PC-9 (cell line): ENCODE data around the gene OAS1. TPM values are rescaled to one million over a fixed set of nuclear protein-coding genes. Genes with fewer than 3 reads are reported as not detected.

ENCODE experiments used
- BruUV-seq: library from RNA; stranded (reverse); fragments of 400-500 nt; replicated peaks from 2 replicates; lab custom pipeline; 2021; lab: Mats Ljungman, UMichigan
- CTCF ChIA-PET: fragments of 300-600 bp; sonication (Branson Sonifier 250); formaldehyde crosslinking; loops from one replicate; lab custom pipeline; 2022; ENCODE audit warnings: antibody characterized with exemption; lab: Charles Lee
- POLR2A ChIA-PET: fragments of 300-600 bp; sonication (Branson Sonifier 250); formaldehyde crosslinking; loops from one replicate; lab custom pipeline; 2022; ENCODE audit warnings: antibody characterized with exemption; ENCODE audit not compliant: unreplicated experiment; lab: Charles Lee
- DNase-seq, 2 experiments: peaks; one replicate each; pipeline versions ENCODE4 v3.0.0 to v3.0.0-alpha.2; 2015 to 2022; ENCODE audit warnings: mixed read lengths in 1 of 2
- H2AFZ ChIP-seq: fragments of 200-600 bp; sonication (generic); 2 replicates; pipeline ENCODE4 v1.8.1; 2017; ENCODE audit warnings: antibody characterized with exemption
- H3F3A ChIP-seq: fragments of 200-600 bp; sonication (generic); 2 replicates; pipeline ENCODE4 v1.8.1; 2017; ENCODE audit warnings: antibody characterized with exemption, mild to moderate bottlenecking, low read depth; ENCODE audit not compliant: insufficient read depth
- H3K27ac ChIP-seq: fragments of 200-600 bp; sonication (generic); 2 replicates; pipeline ENCODE4 v1.6.1; 2016; ENCODE audit warnings: mixed run types
- H3K27me3 ChIP-seq: fragments of 200-600 bp; sonication (generic); 2 replicates; pipeline ENCODE4 v1.6.1; 2016; ENCODE audit warnings: low read depth, mixed run types; ENCODE audit not compliant: insufficient read depth
- H3K36me3 ChIP-seq: fragments of 200-600 bp; sonication (generic); 2 replicates; pipeline ENCODE4 v1.6.1; 2016; ENCODE audit warnings: low read depth, mixed run types
- H3K4me1 ChIP-seq: fragments of 200-600 bp; sonication (generic); replicated peaks from 2 replicates; pipeline ENCODE4 v1.6.1; 2016; ENCODE audit warnings: mixed run types; ENCODE audit not compliant: insufficient read depth
- H3K4me2 ChIP-seq: fragments of 200-600 bp; sonication (generic); 2 replicates; pipeline ENCODE4 v1.6.1; 2017; ENCODE audit warnings: mixed run types
- H3K4me3 ChIP-seq: fragments of 200-600 bp; sonication (generic); 2 replicates; pipeline ENCODE4 v1.6.1; 2016; ENCODE audit warnings: mixed run types
- H3K79me2 ChIP-seq: fragments of 200-600 bp; sonication (generic); 2 replicates; pipeline ENCODE4 v1.6.1; 2017; ENCODE audit warnings: low read depth, mixed run types
- H3K9me2 ChIP-seq: fragments of 200-600 bp; sonication (generic); 2 replicates; pipeline ENCODE4 v1.8.1; 2017; ENCODE audit warnings: mild to moderate bottlenecking; ENCODE audit not compliant: insufficient read depth
- H3K9me3 ChIP-seq: fragments of 200-600 bp; sonication (generic); 2 replicates; pipeline ENCODE4 v1.8.1; 2016; ENCODE audit warnings: low read depth; ENCODE audit not compliant: insufficient read depth
- H4K20me1 ChIP-seq: fragments of 200-600 bp; sonication (generic); 2 replicates; pipeline ENCODE4 v1.8.1; 2017; ENCODE audit not compliant: insufficient read depth
- EZH2 ChIP-seq: fragments of 200-600 bp; sonication (generic); IDR thresholded peaks from 2 replicates; pipeline ENCODE4 v1.8.0; 2017; ENCODE audit warnings: antibody characterized with exemption, low read depth
- intact Hi-C: fragments of 100-400 bp; cut with micrococcal nuclease; formaldehyde crosslinking; loops from one replicate; pipeline ENCODE4 v1.10.0; 2022; ENCODE audit not compliant: unreplicated experiment
- total RNA-seq: library from RNA; stranded (reverse); gene quantifications from 2 replicates; pipeline ENCODE4 v1.2.3, GENCODE V29; 2021
- TF ChIP-seq, protein P1 (sequence below): fragments of 200-600 bp; sonication (generic); conservative IDR thresholded peaks from 2 replicates; pipeline ENCODE4 v1.6.1; 2017; ENCODE audit warnings: mixed run types, antibody characterized with exemption, mild to moderate bottlenecking, moderate library complexity

The OAS1 gene
- total RNA-seq, 1 experiment from 2014 or later, result 18.8 TPM

DNA sequence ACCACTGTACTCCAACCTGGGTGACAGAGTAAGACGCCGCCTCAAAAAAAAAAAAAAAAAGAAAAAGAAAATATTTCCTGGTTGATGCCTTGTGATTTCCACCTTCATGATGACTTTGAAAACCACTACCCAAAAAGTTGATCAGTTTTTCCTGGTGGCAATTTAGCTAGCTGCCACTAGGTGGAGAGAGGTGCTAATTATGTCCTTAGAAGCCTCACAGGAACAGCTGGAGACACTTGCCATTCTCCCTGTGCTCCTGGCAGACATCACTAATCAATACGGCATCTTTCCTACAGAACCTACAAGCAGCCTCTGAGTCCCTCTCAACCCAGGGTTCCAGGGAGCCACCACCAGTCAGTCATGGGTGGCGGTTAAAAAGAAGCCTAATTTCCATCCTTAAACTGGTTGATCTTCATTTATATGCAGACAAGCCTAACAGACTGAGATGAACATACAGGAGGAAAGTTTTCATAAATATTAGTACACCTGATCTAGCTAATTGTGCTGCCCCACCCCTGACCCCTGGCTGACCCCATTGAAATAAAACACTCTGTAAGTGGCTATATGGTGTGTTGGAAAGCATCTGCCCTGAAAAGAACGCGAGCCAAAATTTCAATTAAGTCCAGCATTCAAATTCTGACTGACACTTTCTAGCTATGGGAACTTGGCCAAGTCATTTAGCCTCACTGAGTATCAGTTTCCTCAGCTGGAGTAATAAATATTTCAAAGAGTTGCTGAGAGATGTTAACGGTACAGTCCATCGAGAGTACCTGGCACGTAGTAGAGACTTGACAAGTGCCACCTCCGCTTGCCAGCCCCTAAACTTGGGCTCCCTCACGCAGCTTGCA lies 6.2 kb upstream of the OAS1 start:
- no TSS peak for BruUV-seq
- no peak for TF ChIP-seq EZH2
- TF ChIP-seq, protein P1, sequence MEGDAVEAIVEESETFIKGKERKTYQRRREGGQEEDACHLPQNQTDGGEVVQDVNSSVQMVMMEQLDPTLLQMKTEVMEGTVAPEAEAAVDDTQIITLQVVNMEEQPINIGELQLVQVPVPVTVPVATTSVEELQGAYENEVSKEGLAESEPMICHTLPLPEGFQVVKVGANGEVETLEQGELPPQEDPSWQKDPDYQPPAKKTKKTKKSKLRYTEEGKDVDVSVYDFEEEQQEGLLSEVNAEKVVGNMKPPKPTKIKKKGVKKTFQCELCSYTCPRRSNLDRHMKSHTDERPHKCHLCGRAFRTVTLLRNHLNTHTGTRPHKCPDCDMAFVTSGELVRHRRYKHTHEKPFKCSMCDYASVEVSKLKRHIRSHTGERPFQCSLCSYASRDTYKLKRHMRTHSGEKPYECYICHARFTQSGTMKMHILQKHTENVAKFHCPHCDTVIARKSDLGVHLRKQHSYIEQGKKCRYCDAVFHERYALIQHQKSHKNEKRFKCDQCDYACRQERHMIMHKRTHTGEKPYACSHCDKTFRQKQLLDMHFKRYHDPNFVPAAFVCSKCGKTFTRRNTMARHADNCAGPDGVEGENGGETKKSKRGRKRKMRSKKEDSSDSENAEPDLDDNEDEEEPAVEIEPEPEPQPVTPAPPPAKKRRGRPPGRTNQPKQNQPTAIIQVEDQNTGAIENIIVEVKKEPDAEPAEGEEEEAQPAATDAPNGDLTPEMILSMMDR, result peak; percentile 84
- CTCF ChIA-PET, result interaction anchor here (0.6 to 1.1 kb wide), 10 partner anchors 16 to 960 kb away, joined by 3 to 8 read pairs (median 4); no protein-coding TSS in a partner anchor

DNA sequence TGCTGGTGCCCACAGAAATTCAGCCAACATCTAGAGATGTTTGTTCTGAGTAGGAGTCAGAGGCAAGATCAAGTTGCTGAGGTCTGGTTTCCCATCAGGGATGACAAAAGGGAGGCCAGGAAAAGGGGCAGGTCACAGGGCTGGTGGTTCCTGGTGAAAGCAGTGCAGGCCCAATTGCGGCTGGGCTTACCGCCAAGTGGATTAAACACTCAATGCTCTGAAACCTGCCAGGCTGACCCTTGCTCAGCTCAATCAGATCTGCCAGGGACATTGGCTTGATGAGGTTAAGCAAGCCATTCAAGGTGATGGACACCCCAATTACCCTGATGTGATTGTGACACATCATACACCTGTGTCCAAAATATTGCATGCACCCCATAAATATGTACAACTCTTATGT lies 5.5 kb upstream of the OAS1 start:
- Histone ChIP-seq H3K9me2 (no peaks in the 10 kb centered on the region), H3K4me1 (peaks cover 9% of the 10 kb centered on the region), H3K27ac (no peak overlapping the region), H4K20me1 (no peaks in the 10 kb centered on the region), H3K79me2 (no peaks in the 10 kb centered on the region), H3K4me2 (no peak overlapping the region), H3K9me3 (no peaks in the 10 kb centered on the region), H3K4me3 (no peak overlapping the region), H3F3A (no peaks in the 10 kb centered on the region; the same call in 1 of the 2 replicates), H3K36me3 (no peaks in the 10 kb centered on the region), H2AFZ (no peak overlapping the region), H3K27me3 (peaks cover 29% of the 10 kb centered on the region)
- intact Hi-C loops, result loop anchor here (2.0 to 10.0 kb wide), 3 partner anchors 38 to 254 kb away; partner anchors contain the start of gene OAS3
- DNase-seq, result no peak
- POLR2A ChIA-PET, result no interaction called here
- TF ChIP-seq, protein P1, result no peak
- no peak for TF ChIP-seq EZH2
- CTCF ChIA-PET, result interaction anchor here (0.6 to 1.1 kb wide), 2 partner anchors 90 to 131 kb away, joined by 4 read pairs; no protein-coding TSS in a partner anchor
- no TSS peak for BruUV-seq

More for the DNA sequence above, 6.2 kb upstream of the OAS1 start:
- H3K79me2 ChIP-seq, result no peaks in the 10 kb centered on the region
- no peaks in the 10 kb centered on the region for H4K20me1 ChIP-seq
- H3K4me2 ChIP-seq, result no peak overlapping the region
- POLR2A ChIA-PET, result no interaction called here
- H3K36me3 ChIP-seq, result no peaks in the 10 kb centered on the region
- H3K9me3 ChIP-seq, result no peaks in the 10 kb centered on the region
- no peak overlapping the region for H2AFZ ChIP-seq
- H3F3A ChIP-seq, result no peaks in the 10 kb centered on the region
- peaks cover 2% of the 10 kb centered on the region; the same call in 1 of the 2 replicates for H3K4me1 ChIP-seq
- no peak overlapping the region for H3K4me3 ChIP-seq
- peaks cover 36% of the 10 kb centered on the region for H3K27me3 ChIP-seq
- no peaks in the 10 kb centered on the region for H3K9me2 ChIP-seq
- H3K27ac ChIP-seq, result no peak overlapping the region
- intact Hi-C loops, result loop anchor here (1.0 to 10.0 kb wide), 4 partner anchors 38 to 254 kb away; partner anchors contain the start of gene OAS3
- DNase-seq, result peak; percentile 28 to 69

DNA sequence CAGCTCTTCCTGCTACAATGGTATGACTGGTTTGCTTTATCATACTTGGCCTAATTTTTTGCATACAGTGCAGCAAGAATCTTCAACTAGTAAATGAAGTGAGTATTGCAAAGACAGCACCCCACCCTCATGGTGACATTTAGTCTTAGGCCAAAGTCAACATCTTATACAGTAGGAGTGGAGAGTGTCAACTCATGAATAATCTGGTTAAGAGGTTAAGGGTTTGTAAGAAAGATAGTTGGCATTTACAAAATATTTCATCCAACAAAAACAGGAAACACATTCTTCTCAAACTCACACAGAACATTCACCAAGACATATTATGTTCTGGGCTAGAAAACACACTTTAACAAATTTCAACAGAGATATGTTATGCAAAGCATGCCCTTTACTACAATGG lies 2.2 kb upstream of the OAS1 start:
- no peak overlapping the region for H3K4me2 ChIP-seq
- no peaks in the 10 kb centered on the region for H3K9me3 ChIP-seq
- H3K36me3 ChIP-seq, result no peaks in the 10 kb centered on the region
- no peaks in the 10 kb centered on the region for H3K79me2 ChIP-seq
- no peaks in the 10 kb centered on the region for H3K9me2 ChIP-seq
- H3K27ac ChIP-seq, result no peak overlapping the region
- CTCF ChIA-PET, result no interaction called here
- H3K4me3 ChIP-seq, result no peak overlapping the region
- no peak for TF ChIP-seq EZH2
- TF ChIP-seq, protein P1, result no peak
- peaks cover 18% of the 10 kb centered on the region for H3K4me1 ChIP-seq
- no peaks in the 10 kb centered on the region for H4K20me1 ChIP-seq
- peak in 1 of 2 experiments; percentile 62 for DNase-seq
- H3K27me3 ChIP-seq, result no peaks in the 10 kb centered on the region
- H2AFZ ChIP-seq, result no peak overlapping the region
- intact Hi-C loops, result loop anchor here (10.0 kb wide), 2 partner anchors 90 to 250 kb away; no protein-coding TSS in a partner anchor
- BruUV-seq, result no TSS peak
- POLR2A ChIA-PET, result no interaction called here
- H3F3A ChIP-seq, result no peaks in the 10 kb centered on the region; the same call in 1 of the 2 replicates
